Liver (tissue), 3 donors: Measurements from ENCODE around the gene VGLL3.

Experiments
- GABPA ChIP-seq, 2 donors: IDR thresholded peaks in 1 of 2; conservative IDR thresholded peaks in 1 of 2; 2 replicates each; pipeline ENCODE4 v1.6.1; 2016; ENCODE audit warnings: antibody characterized with exemption in 2 of 2, mild to moderate bottlenecking in 1 of 2, moderate library complexity in 1 of 2
- MAX ChIP-seq: IDR thresholded peaks from 2 replicates; pipeline ENCODE4 v1.6.1; 2016; ENCODE audit warnings: antibody characterized with exemption
- RAD21 ChIP-seq, 2 donors: IDR thresholded peaks; 2 replicates each; pipeline ENCODE4 v1.6.1; 2016; ENCODE audit warnings: antibody characterized with exemption in 2 of 2, mild to moderate bottlenecking in 2 of 2
- SP1 ChIP-seq: IDR thresholded peaks from 2 replicates; pipeline ENCODE4 v1.6.1; 2018; ENCODE audit warnings: antibody characterized with exemption, mild to moderate bottlenecking
- YY1 ChIP-seq: IDR thresholded peaks from 2 replicates; pipeline ENCODE4 v1.6.1; 2016; ENCODE audit warnings: antibody characterized with exemption, mild to moderate bottlenecking
- TF ChIP-seq, protein P1 (sequence below): fragments of 150-350 bp; IDR thresholded peaks from 2 replicates; pipeline ENCODE4 v1.5.1; 2017; ENCODE audit warnings: improper control_type of control experiment, low read depth, low read length; ENCODE audit not compliant: missing input control
- TF ChIP-seq, protein P2 (sequence below): IDR thresholded peaks from 2 replicates; pipeline ENCODE4 v1.6.1; 2016; ENCODE audit warnings: antibody characterized with exemption
- donor health status: healthy.
- donor health status: healthy.

GRCh38 chr3:86985181-86985826 lies 5.6 kb downstream of the VGLL3 start:
- TF ChIP-seq YY1 (no peak), GABPA (IDR thresholded peaks at IDR 0.05 in 1 of 2, conservative IDR thresholded peaks at IDR 0.05 in 1 of 2) (no peak), RAD21 (IDR thresholded peaks at IDR 0.05) (no peak), MAX (no peak), SP1 (no peak)
- TF ChIP-seq, protein P1, sequence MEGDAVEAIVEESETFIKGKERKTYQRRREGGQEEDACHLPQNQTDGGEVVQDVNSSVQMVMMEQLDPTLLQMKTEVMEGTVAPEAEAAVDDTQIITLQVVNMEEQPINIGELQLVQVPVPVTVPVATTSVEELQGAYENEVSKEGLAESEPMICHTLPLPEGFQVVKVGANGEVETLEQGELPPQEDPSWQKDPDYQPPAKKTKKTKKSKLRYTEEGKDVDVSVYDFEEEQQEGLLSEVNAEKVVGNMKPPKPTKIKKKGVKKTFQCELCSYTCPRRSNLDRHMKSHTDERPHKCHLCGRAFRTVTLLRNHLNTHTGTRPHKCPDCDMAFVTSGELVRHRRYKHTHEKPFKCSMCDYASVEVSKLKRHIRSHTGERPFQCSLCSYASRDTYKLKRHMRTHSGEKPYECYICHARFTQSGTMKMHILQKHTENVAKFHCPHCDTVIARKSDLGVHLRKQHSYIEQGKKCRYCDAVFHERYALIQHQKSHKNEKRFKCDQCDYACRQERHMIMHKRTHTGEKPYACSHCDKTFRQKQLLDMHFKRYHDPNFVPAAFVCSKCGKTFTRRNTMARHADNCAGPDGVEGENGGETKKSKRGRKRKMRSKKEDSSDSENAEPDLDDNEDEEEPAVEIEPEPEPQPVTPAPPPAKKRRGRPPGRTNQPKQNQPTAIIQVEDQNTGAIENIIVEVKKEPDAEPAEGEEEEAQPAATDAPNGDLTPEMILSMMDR = no peak
- TF ChIP-seq, protein P2, sequence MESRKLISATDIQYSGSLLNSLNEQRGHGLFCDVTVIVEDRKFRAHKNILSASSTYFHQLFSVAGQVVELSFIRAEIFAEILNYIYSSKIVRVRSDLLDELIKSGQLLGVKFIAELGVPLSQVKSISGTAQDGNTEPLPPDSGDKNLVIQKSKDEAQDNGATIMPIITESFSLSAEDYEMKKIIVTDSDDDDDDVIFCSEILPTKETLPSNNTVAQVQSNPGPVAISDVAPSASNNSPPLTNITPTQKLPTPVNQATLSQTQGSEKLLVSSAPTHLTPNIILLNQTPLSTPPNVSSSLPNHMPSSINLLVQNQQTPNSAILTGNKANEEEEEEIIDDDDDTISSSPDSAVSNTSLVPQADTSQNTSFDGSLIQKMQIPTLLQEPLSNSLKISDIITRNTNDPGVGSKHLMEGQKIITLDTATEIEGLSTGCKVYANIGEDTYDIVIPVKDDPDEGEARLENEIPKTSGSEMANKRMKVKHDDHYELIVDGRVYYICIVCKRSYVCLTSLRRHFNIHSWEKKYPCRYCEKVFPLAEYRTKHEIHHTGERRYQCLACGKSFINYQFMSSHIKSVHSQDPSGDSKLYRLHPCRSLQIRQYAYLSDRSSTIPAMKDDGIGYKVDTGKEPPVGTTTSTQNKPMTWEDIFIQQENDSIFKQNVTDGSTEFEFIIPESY = no peak
